CD4-positive, alpha-beta T cell (primary cell): Measurements from ENCODE around the gene DNAAF8. TPM values are rescaled to one million over a fixed set of nuclear protein-coding genes. Genes with fewer than 3 reads are reported as not detected.

Source experiments
- ATAC-seq: fragments of 200-7000 bp; cut with Tn5 transposase; one replicate; pipeline ENCODE4 v1.10.0; 2022; ENCODE audit warnings: mild to moderate bottlenecking; ENCODE audit not compliant: poor library complexity
- CTCF ChIA-PET: fragments of 350-600 bp; sonication (Branson Sonifier 250); formaldehyde crosslinking; loops from one replicate; lab custom pipeline; 2021; ENCODE audit warnings: antibody characterized with exemption, inconsistent platforms; lab: Charles Lee
- POLR2A ChIA-PET: fragments of 350-600 bp; sonication (Branson Sonifier 250); formaldehyde crosslinking; loops from one replicate; lab custom pipeline; 2021; ENCODE audit warnings: antibody characterized with exemption, inconsistent platforms; lab: Charles Lee
- DNase-seq, 14 experiments: peaks; one replicate each; pipeline ENCODE4 v3.0.0-alpha.2; 2013 to 2020; ENCODE audit warnings: mixed read lengths in 2 of 14
- H3K27ac ChIP-seq, 2 donors: one replicate each; pipeline versions ENCODE4 v1.5.1 to v1.7.0; 2013; ENCODE audit warnings: low read length in 2 of 2, low read depth in 1 of 2, mild to moderate bottlenecking in 1 of 2
- H3K27me3 ChIP-seq, 2 experiments: 1 replicate in 1 of 2; 2 replicates in 1 of 2; pipeline versions ENCODE4 v1.6.1 to v1.7.0; 2013; ENCODE audit warnings: low read length in 2 of 2, control low read depth in 1 of 2, mild to moderate bottlenecking in 1 of 2, moderate library complexity in 1 of 2; ENCODE audit not compliant: insufficient read depth in 2 of 2, control insufficient read depth in 1 of 2
- H3K36me3 ChIP-seq: one replicate; pipeline ENCODE4 v1.6.1; 2013; ENCODE audit warnings: low read length, control low read depth; ENCODE audit not compliant: insufficient read depth
- H3K4me1 ChIP-seq: one replicate; pipeline ENCODE4 v1.6.1; 2013; ENCODE audit warnings: low read length, control low read depth; ENCODE audit not compliant: insufficient read depth
- H3K4me3 ChIP-seq: one replicate; pipeline ENCODE4 v1.5.1; 2013; ENCODE audit warnings: mild to moderate bottlenecking, low read length, moderate library complexity
- H3K9me3 ChIP-seq, 2 experiments: 1 replicate in 1 of 2; 2 replicates in 1 of 2; pipeline versions ENCODE4 v1.6.1 to v1.7.0; 2013; ENCODE audit warnings: low read length in 2 of 2, mild to moderate bottlenecking in 2 of 2, control low read depth in 1 of 2, moderate library complexity in 1 of 2; ENCODE audit not compliant: control insufficient read depth in 1 of 2, insufficient read depth in 1 of 2
- H3K27ac Mint-ChIP-seq: one replicate; pipeline ENCODE4 v1.8.0; 2020; ENCODE audit warnings: mixed read lengths
- H3K27me3 Mint-ChIP-seq: one replicate; pipeline ENCODE4 v1.8.0; 2021; ENCODE audit warnings: mixed read lengths
- H3K36me3 Mint-ChIP-seq: one replicate; pipeline ENCODE4 v1.8.0; 2021; ENCODE audit warnings: low read depth, mixed read lengths
- H3K4me1 Mint-ChIP-seq: one replicate; pipeline ENCODE4 v1.8.0; 2021; ENCODE audit warnings: low read depth, mixed read lengths
- H3K4me3 Mint-ChIP-seq: one replicate; pipeline ENCODE4 v1.8.0; 2020; ENCODE audit warnings: mild to moderate bottlenecking, mixed read lengths
- H3K9me3 Mint-ChIP-seq: one replicate; pipeline ENCODE4 v1.8.0; 2020; ENCODE audit warnings: mixed read lengths
- CTCF ChIP-seq: fragments of 200-600 bp; IDR thresholded peaks from one replicate; pipeline ENCODE4 v1.8.0; 2022; ENCODE audit warnings: antibody characterized with exemption, mild to moderate bottlenecking
- intact Hi-C, 2 experiments: fragments of 100-400 bp; cut with DNase I in 1 of 2; cut with micrococcal nuclease in 1 of 2; formaldehyde crosslinking; loops; one replicate each; pipeline versions ENCODE4 v1.15.1 to v1.9.0; 2023 to 2025; cut with DNase I, micrococcal nuclease
- total RNA-seq, 174 experiments: library from RNA in 2 of 174; stranded (reverse) in 2 of 174; gene quantifications; one replicate each; pipeline ENCODE4 v1.2.3 and lab custom pipeline; 2021 to 2026

DNAAF8 gene
- total RNA-seq, 2 experiments from 2014 or later: 0.25 TPM; not detected in 1

- no peak overlapping the region for H3K4me3 ChIP-seq
- Mint-ChIP-seq H3K4me3 (no peak overlapping the region), H3K27ac (no peak overlapping the region), H3K9me3 (no peaks in the 10 kb centered on the region), H3K27me3 (no peaks in the 10 kb centered on the region), H3K36me3 (peaks cover 25% of the 10 kb centered on the region), H3K4me1 (peaks cover 7% of the 10 kb centered on the region)
- ATAC-seq: no peak
- POLR2A ChIA-PET: no interaction called here
- H3K4me1 ChIP-seq: peaks cover 15% of the 10 kb centered on the region
- H3K9me3 ChIP-seq: no peaks in the 10 kb centered on the region
- no peak for TF ChIP-seq CTCF
- CTCF ChIA-PET: no interaction called here
- no peaks in the 10 kb centered on the region for H3K27me3 ChIP-seq
- no peak overlapping the region for H3K27ac ChIP-seq
- peak in 1 of 14 experiments; percentile 25 for DNase-seq
- intact Hi-C loops: no loop called here
- peaks cover 37% of the 10 kb centered on the region for H3K36me3 ChIP-seq
These were observed 46.2 kb upstream of the DNAAF8 start for GRCh38 chr16:4687946-4688673.

- CTCF ChIA-PET: no interaction called here
These were observed 45.7 kb upstream of the DNAAF8 start for GRCh38 chr16:4688674-4689045.

GRCh38 chr16:4689091-4689671 is 45.2 kb upstream of the DNAAF8 start:
- no peaks in the 10 kb centered on the region for H3K9me3 Mint-ChIP-seq
- Histone ChIP-seq H3K36me3 (peaks cover 28% of the 10 kb centered on the region), H3K4me3 (no peak overlapping the region), H3K9me3 (no peaks in the 10 kb centered on the region), H3K4me1 (peaks cover 13% of the 10 kb centered on the region), H3K27me3 (no peaks in the 10 kb centered on the region), H3K27ac (no peak overlapping the region)
- no peak for ATAC-seq
- intact Hi-C loops: no loop called here
- peak in 1 of 14 experiments; percentile 19 for DNase-seq
- no peak overlapping the region for H3K4me3 Mint-ChIP-seq
- no peaks in the 10 kb centered on the region for H3K27me3 Mint-ChIP-seq
- ChIA-PET CTCF (no interaction called here), POLR2A (no interaction called here)
- H3K4me1 Mint-ChIP-seq: peaks cover 7% of the 10 kb centered on the region
- no peak for TF ChIP-seq CTCF
- no peak overlapping the region for H3K27ac Mint-ChIP-seq
- peaks cover 31% of the 10 kb centered on the region for H3K36me3 Mint-ChIP-seq

More at GRCh38 chr16:4688674-4689045, 45.7 kb upstream of the DNAAF8 start:
- no peak for TF ChIP-seq CTCF
- no peak overlapping the region for H3K4me3 ChIP-seq
- Mint-ChIP-seq H3K4me3 (no peak overlapping the region), H3K27ac (no peak overlapping the region), H3K9me3 (no peaks in the 10 kb centered on the region), H3K4me1 (peaks cover 7% of the 10 kb centered on the region), H3K36me3 (peaks cover 30% of the 10 kb centered on the region), H3K27me3 (no peaks in the 10 kb centered on the region)
- H3K9me3 ChIP-seq: no peaks in the 10 kb centered on the region
- peaks cover 31% of the 10 kb centered on the region for H3K36me3 ChIP-seq
- POLR2A ChIA-PET: no interaction called here
- peaks cover 13% of the 10 kb centered on the region for H3K4me1 ChIP-seq
- intact Hi-C loops: no loop called here
- no peak overlapping the region for H3K27ac ChIP-seq
- ATAC-seq: no peak
- no peaks in the 10 kb centered on the region for H3K27me3 ChIP-seq
- DNase-seq: no peak
